Measurements from ENCODE around the gene CAMKMT. TPM values are rescaled to one million over a fixed set of nuclear protein-coding genes. Genes with fewer than 3 reads are reported as not detected.

The CAMKMT gene
- total and polyA plus RNA-seq, 10 donors = 4.1 to 26.1 (median 11.0) TPM

- intact Hi-C loops (cut with DNase I; ENCODE audit: low total_unique reads) = no loop called here
- TF ChIP-seq CTCF (IDR thresholded peaks at IDR 0.05 in 8 of 11, conservative IDR thresholded peaks at IDR 0.05 in 3 of 11) = no peak
- no peak for TF ChIP-seq POLR2AphosphoS5 (IDR thresholded peaks at IDR 0.05)
- TF ChIP-seq POLR2A (IDR thresholded peaks at IDR 0.05) = no peak
- H3K36me3 ChIP-seq = no peaks in the 10 kb centered on the region
- no peak overlapping the region for H3K4me3 ChIP-seq
- no peaks in the 10 kb centered on the region for H3K27me3 ChIP-seq (replicated peaks in 1 of 7)
- H3K27ac ChIP-seq = no peak overlapping the region
- H3K4me1 ChIP-seq = peaks cover 0 to 20% (median 8%) of the 10 kb centered on the region in 6 donors
- 84 to 96% (median 90%) methylated on average over 3 of the region's 3 CpGs for WGBS, 5 donors
- no peaks in the 10 kb centered on the region for H3K9me3 ChIP-seq
- DNase-seq = no peak
Observed at GRCh38 chr2:44715671-44716081, 353.9 kb downstream of the CAMKMT start.

- no peaks in the 10 kb centered on the region for H3K27me3 ChIP-seq (replicated peaks in 1 of 7)
- no peak overlapping the region for H3K27ac ChIP-seq
- H3K4me1 ChIP-seq = peaks cover 0 to 20% (median 8%) of the 10 kb centered on the region in 6 donors
- no peak for DNase-seq
- no peaks in the 10 kb centered on the region for H3K36me3 ChIP-seq
- TF ChIP-seq POLR2A (IDR thresholded peaks at IDR 0.05) (no peak), POLR2AphosphoS5 (IDR thresholded peaks at IDR 0.05) (no peak), CTCF (IDR thresholded peaks at IDR 0.05 in 8 of 11, conservative IDR thresholded peaks at IDR 0.05 in 3 of 11) (no peak)
- intact Hi-C loops (cut with DNase I; ENCODE audit: low total_unique reads) = no loop called here
- no peaks in the 10 kb centered on the region for H3K9me3 ChIP-seq
- no peak overlapping the region for H3K4me3 ChIP-seq
- 91 to 96% (median 96%) methylated on average over 3 of the region's 3 CpGs for WGBS, 5 donors
Observed at GRCh38 chr2:44716131-44716530, 354.4 kb downstream of the CAMKMT start.

- no peak overlapping the region for H3K4me3 ChIP-seq
- intact Hi-C loops (cut with DNase I; ENCODE audit: low total_unique reads) = no loop called here
- H3K4me1 ChIP-seq = peaks cover 0 to 19% (median 4%) of the 10 kb centered on the region in 6 donors
- no peaks in the 10 kb centered on the region for H3K36me3 ChIP-seq
- no peaks in the 10 kb centered on the region for H3K27me3 ChIP-seq (replicated peaks in 1 of 7)
- no peak for TF ChIP-seq CTCF (IDR thresholded peaks at IDR 0.05 in 8 of 11, conservative IDR thresholded peaks at IDR 0.05 in 3 of 11)
- TF ChIP-seq POLR2A (IDR thresholded peaks at IDR 0.05) = no peak
- TF ChIP-seq POLR2AphosphoS5 (IDR thresholded peaks at IDR 0.05) = no peak
- no peak for DNase-seq
- WGBS, 5 donors = 95 to 97% (median 96%) methylated on average over 3 of the region's 3 CpGs
- no peaks in the 10 kb centered on the region for H3K9me3 ChIP-seq
- no peak overlapping the region for H3K27ac ChIP-seq
Observed at GRCh38 chr2:44718431-44718830, 356.7 kb downstream of the CAMKMT start.

- H3K36me3 ChIP-seq = no peaks in the 10 kb centered on the region
- no peak overlapping the region for H3K4me3 ChIP-seq
- intact Hi-C loops (cut with DNase I; ENCODE audit: low total_unique reads) = no loop called here
- no peak for TF ChIP-seq CTCF (IDR thresholded peaks at IDR 0.05 in 8 of 11, conservative IDR thresholded peaks at IDR 0.05 in 3 of 11)
- TF ChIP-seq POLR2AphosphoS5 (IDR thresholded peaks at IDR 0.05) = no peak
- no peak for TF ChIP-seq POLR2A (IDR thresholded peaks at IDR 0.05)
- H3K4me1 ChIP-seq = peaks cover 0 to 12% (median 0%) of the 10 kb centered on the region in 6 donors
- no peaks in the 10 kb centered on the region for H3K27me3 ChIP-seq (replicated peaks in 1 of 7)
- WGBS, 5 donors = 94 to 98% (median 96%) methylated on average over 2 of the region's 2 CpGs
- no peaks in the 10 kb centered on the region for H3K9me3 ChIP-seq
- H3K27ac ChIP-seq = no peak overlapping the region
- DNase-seq = no peak
Observed at GRCh38 chr2:44719562-44719961, 357.8 kb downstream of the CAMKMT start.

Data from spleen (tissue), 11 donors.